Posterior cingulate gyrus (tissue), 11 donors: ENCODE results near the gene DTWD2.

Source experiments
- DNase-seq, 10 donors: peaks; one replicate each; pipeline versions ENCODE4 v3.0.0 to v3.0.0-alpha.2; 2020 to 2021; ENCODE audit warnings: mixed read lengths in 3 of 10
- intact Hi-C: fragments of 100-400 bp; cut with DNase I; formaldehyde crosslinking; loops from one replicate; pipeline ENCODE4 v1.15.1; 2023

The DTWD2 gene, protein sequence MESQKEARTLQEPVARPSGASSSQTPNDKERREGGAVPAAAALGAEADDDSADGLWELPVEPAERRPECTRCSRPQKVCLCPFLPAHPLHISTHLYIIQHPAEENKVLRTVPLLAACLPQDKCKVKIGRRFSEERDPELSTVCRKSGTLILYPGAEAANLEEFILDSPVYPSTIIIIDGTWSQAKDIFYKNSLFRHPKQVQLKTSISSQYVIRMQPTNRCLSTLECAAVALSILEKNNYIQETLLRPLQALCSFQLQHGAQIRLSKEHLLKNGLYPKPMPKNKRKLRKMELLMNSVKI

GRCh38 chr5:118987988-118988865 is at the start of gene DTWD2:
Gene DTWD2 (minus strand): TSS chr5:118988547. CDS start chr5:118988511, 36 bp downstream.
- DNase-seq, result peak; percentile 85 to 99 (median 94)
- intact Hi-C loops, result loop anchor here (1.0 to 5.0 kb wide), 2 partner anchors 84 to 424 kb away; partner anchors contain the start of gene DMXL1

- intact Hi-C loops, result no loop called here
Measured at GRCh38 chr5:119037496-119038215, 49.3 kb upstream of the DTWD2 start.

DNA sequence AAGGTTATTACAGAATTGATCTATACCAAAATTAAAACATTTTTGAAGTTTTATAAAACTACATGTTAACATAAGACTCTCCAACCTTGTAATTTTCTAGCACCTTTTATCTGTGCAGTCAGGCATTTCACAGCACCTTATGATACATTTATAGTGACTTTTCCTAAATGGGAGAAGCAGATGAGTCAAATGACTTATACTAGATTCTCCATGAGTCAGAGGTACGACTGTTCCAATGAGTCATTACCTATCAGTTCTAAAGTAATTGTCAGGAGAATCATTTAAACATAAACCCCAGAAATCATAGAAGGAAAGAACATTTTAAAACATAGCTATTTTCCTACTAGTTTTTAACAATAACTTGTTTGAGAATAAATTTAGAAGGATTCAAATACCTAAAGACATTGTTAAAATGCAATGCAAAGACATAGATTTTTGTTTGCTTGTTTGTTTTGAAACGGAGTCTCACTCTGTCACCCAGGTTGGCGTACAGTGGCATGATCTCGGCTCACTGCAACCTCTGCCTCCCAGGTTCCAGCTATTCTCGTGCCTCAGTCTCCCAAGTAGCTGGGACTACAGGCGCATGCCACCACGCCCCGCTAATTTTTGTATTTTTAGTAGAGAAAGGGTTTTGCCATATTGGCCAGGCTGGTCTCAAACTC is 47.9 kb upstream of the DTWD2 start:
- DNase-seq, result peak in 1 of 10 donors; percentile 39
- intact Hi-C loops, result no loop called here

More at GRCh38 chr5:119037496-119038215, 49.3 kb upstream of the DTWD2 start:
- DNase-seq, result peak in 1 of 10 donors; percentile 39

DNA sequence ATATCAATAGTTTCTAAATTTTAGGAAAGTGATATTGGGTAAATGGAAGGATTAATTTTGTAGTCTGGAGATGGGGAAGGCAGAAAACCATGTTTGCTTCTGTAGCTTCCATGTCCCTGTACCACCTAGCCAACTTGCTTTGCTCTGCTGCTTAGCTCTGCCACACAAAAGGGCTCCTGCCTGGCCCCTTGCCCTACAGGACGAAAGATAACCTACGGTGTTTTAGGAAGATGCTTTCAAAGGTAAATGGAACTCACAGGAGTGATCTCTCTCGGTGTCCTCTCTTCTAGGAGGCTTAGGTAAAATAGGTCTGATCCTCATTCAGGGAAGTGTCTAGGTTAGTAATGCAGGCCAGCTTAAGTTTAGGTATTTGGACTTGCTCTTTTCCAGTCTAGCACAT is 44.8 kb upstream of the DTWD2 start:
- intact Hi-C loops, result loop anchor here (2.0 kb wide), 1 partner anchor 26 kb away; no protein-coding TSS in a partner anchor
- DNase-seq, result no peak

- DNase-seq, result no peak
- intact Hi-C loops, result loop anchor here (2.0 kb wide), 1 partner anchor 26 kb away; no protein-coding TSS in a partner anchor
Measured at GRCh38 chr5:119032656-119033055, 44.3 kb upstream of the DTWD2 start.

DNA sequence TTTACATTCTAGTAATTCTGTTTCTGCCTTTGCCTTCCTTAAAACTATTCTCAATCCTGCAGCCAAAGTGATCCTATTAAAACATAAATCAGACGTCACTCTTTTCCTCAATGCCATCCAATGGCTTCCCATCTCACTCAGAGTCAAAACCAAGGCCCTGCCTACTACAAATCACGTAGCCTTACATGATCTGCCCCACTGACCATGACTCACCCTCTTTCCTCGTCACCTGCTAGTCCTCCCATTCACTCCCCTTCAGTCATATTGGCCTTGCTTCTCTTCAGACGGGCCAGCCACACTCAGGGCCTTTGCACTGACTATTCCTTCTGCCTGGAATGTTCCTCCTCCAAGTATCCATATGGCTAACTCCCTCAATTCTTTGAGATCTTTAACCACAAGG is 43.6 kb upstream of the DTWD2 start:
- no peak for DNase-seq
- intact Hi-C loops, result loop anchor here (2.0 kb wide), 1 partner anchor 25 kb away; no protein-coding TSS in a partner anchor

DNA sequence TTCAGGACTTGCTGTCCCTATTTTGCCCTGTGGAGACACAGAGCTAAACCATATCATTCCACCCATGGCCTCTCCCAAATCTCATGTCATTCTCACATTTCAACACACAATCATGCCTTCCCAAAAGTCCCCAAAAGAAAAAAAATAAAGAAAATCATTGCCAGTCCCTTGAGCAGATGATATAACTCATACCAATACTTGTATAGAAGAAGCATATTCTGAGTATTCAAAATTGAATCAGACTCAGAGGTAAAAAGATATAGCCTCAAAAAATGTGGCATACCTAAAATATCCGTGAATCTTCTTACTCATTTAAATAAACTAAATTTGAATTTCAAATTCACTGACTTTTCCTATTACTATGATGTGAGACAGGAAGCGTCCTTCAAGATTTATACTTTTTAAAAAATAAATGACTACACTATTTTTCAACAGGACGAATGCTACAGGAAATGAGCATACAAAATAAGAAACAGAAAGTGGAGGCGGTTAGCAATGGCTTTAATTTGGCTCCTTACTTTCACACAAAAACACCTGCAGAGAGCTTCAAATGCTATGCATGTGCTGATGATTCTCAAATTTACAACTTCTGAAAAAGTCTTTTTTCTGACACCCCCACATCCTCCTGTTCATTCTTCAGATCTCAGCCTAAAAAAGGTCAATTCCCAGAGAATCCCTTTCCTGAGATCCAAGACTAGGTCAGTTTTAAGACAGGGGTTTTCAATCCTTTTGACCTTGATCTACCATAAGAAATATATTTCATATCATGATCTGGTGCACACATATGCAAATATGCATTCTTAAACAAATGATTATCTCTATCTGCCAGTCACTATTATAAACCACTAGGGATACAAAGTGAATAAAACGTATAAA is 42.9 kb upstream of the DTWD2 start:
- intact Hi-C loops, result no loop called here
- DNase-seq, result no peak

GRCh38 chr5:119028575-119028974 is 40.2 kb upstream of the DTWD2 start:
- intact Hi-C loops, result no loop called here
- no peak for DNase-seq

DNA sequence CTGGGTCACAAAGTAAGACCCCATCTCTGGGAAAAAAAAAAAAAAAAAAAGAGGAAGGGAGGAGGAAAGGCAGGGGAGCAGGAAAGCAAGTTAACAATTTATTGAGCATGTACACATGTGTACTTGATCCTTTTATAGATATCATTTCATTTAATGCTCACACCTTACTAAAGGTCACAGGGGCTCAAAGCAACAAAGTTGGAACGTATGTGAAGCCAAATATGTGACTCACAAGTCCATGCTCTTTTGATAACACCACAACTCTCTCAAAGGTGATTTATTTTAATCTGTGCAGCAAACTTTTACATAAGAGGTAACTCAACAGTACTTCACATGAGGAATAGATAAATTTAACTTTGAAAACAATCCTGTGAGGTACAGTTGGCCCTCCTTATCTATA is 34.4 kb upstream of the DTWD2 start:
- intact Hi-C loops, result loop anchor here (1.0 kb wide), 1 partner anchor 390 kb away; no protein-coding TSS in a partner anchor
- DNase-seq, result no peak

DNA sequence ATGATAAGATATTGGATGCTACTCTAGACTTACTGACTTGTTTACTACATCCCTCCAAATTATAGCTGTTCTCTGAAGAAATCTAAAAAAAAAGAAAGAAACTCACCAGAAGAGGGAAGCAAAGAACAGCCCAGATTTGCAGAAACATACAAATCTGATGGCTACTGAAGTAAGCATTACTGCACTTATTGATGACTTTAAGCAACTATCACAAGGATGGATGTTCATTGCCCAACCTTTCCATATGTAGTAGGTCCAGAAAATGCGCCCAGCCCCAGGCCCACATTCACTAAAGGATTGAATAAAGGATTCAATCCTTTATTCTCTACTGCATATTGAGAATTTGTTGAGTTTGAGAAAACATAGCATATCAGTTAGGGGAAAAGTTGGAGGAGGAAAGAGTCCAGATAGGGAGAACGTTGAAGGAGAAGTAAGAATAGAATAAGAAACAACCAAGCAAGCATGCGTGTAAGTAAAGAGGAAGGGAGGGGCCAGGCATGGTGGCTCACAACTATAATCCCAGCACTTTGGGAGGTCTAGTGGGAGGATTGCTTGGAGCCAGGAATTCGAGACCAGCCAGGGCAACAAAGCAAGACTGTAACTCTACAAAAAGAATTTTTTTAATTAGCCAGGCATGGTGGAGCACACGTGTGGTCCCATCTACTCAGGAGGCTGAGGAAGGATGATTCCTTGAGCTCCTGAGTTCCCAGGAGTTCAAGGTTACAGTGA is 33.8 kb upstream of the DTWD2 start:
- DNase-seq, result no peak
- intact Hi-C loops, result loop anchor here (1.0 kb wide), 1 partner anchor 390 kb away; no protein-coding TSS in a partner anchor

DNA sequence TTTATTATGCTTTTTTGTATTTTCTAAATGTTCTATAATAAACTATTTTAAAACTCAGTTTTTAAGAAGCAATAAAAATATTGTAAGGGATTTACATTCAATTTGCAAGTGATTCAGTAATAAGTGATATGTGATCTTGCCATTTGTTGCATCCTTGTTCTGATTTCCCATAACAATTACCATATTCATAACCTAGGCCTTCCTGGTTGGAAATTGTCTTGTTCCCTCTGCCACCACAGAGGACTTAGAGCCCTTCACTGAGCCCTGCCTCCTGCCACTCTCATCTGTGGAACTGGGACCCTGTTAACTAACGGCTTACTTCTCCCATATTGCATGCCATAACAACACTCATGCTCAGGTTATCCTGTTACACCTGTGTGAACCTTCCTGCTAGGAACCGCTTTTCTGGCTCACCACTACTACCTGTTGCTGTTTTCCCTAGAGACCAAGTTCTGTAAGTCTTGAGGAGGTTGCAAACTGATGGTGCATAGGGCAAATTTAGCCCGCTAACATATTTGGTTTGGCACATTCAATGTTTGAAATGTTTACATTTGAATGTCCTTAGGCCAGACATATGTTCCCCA is 32.9 kb upstream of the DTWD2 start:
- no peak for DNase-seq
- intact Hi-C loops, result no loop called here

- intact Hi-C loops, result no loop called here
- no peak for DNase-seq
Measured at GRCh38 chr5:119019949-119020348, 31.6 kb upstream of the DTWD2 start.

GRCh38 chr5:119019501-119019900 is 31.2 kb upstream of the DTWD2 start:
- intact Hi-C loops, result no loop called here

DNA sequence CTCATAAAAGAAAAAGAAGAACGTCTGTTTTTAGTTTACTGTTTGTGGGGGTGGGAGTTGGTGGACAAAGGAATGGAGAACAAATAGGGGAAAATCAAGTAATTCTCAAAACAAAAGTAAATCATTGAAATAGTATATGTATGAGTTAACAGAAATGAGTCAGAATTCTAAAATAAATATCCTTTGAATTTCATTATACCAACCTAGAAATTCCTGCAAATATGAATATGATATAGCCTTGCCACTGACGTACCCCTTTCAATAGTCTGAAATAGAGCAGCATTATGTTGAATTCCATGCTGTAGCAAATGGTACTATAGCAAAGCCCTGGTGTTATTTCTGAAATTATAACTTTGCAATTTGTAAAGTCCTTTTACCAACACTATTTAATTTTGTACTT is 29.6 kb upstream of the DTWD2 start:
- intact Hi-C loops, result no loop called here
- no peak for DNase-seq

More at GRCh38 chr5:119019501-119019900, 31.2 kb upstream of the DTWD2 start:
- DNase-seq, result no peak

DNA sequence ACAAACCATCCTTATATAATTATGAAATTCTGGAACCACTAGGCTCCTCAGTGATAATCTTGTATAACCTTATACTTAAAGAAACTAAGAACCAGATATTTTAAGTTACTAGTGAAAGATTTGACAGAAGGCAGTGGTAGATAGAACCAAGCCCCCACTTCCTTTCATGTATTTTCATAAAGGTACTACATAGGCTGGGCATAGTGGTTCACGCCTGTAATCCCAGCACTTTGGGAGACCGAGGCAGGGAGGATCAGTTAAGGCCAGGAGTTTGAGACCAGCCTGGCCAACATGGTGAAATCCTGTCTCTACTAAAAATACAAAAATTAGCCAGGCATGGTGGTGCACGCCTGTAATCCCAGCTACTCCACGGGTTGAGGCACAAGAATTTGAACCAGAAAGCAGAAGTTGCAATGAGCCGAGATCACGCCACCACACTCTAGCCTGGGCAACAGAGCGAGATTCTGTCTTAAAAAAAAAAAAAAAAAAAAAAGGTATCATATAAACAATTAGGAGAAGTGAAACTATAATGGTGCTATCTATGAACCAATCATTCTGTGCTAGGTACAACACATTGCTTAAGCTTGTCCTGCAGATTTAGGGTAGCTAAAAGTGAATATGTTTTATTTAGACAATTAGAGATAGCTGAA is 27.9 kb upstream of the DTWD2 start:
- intact Hi-C loops, result no loop called here
- no peak for DNase-seq

- DNase-seq, result no peak
- intact Hi-C loops, result no loop called here
Measured at GRCh38 chr5:119011186-119011585, 22.8 kb upstream of the DTWD2 start.

DNA sequence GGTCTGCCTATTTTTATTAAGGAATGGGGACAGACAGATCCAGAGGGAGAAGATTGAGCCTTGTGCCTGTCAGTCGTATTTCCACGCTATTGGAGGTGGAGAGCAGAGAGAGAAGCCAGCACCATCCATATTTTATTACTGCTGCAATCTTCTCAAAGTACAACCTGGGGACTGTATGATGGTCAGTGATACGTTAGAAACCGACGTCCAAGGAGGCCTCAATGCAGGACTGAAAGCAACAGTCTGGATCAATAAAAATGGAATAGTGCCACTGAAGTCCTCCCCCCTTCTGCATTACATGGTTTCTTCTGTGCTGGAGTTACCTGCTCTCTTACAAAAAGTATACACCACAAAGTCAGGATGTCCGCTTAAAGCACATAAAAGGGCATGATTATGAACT is 21.9 kb upstream of the DTWD2 start:
- intact Hi-C loops, result no loop called here
- DNase-seq, result no peak

DNA sequence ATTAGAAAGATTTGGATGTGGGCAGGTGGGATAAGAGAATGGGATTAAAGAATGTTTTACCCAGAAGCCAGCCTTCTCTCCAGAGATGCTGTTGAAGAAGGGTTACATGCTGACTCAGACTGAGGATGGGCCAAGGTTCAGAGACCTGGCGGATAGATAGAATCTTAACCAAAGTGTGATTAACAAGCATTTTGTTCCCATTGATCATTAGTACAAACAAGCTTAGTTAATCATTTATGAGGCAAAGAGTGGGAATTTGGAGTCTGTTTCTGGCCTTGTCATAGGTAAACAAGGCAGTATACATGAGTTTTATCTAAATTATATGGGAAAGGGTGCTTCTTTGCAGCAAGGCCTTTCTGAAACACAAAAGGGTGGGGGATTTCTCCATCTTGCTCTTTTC is 20.8 kb upstream of the DTWD2 start:
- intact Hi-C loops, result no loop called here
- DNase-seq, result no peak
